K562 (cell line): ENCODE data around the gene DNAJC8. TPM values are rescaled to one million over a fixed set of nuclear protein-coding genes. Genes with fewer than 3 reads are reported as not detected.

ENCODE experiments used
- ARID2 ChIP-seq: fragments of 450-650 bp; IDR thresholded peaks from 2 replicates; pipeline ENCODE4 v1.6.1; 2017; ENCODE audit warnings: antibody characterized with exemption, mild to moderate bottlenecking
- ATF1 ChIP-seq, 2 experiments: fragments of 450-650 bp in 1 of 2; IDR thresholded peaks; 2 replicates each; pipeline ENCODE4 v1.6.1; 2016; ENCODE audit warnings: missing compliant biosample characterization in 1 of 2, missing genetic modification characterization in 1 of 2
- CBFA2T2 ChIP-seq: fragments of 450-650 bp; conservative IDR thresholded peaks from 2 replicates; pipeline ENCODE4 v1.6.1; 2017; ENCODE audit warnings: mild to moderate bottlenecking
- CBX3 ChIP-seq, 2 experiments: IDR thresholded peaks; 1 replicate in 1 of 2; 2 replicates in 1 of 2; pipeline ENCODE4 v1.6.1; 2012; ENCODE audit warnings: inconsistent platforms in 2 of 2, low read length in 2 of 2, borderline replicate concordance in 1 of 2, control low read depth in 1 of 2
- CEBPG ChIP-seq, 3 experiments: fragments of 200-800 bp in 1 of 3; sonication (Bioruptor generic) in 1 of 3; sonication (generic) in 1 of 3; formaldehyde crosslinking in 1 of 3; IDR thresholded peaks in 2 of 3; conservative IDR thresholded peaks in 1 of 3; 2 replicates each; pipeline versions ENCODE4 v1.6.1 to v1.8.0; 2016 to 2022; ENCODE audit warnings: missing compliant biosample characterization in 2 of 3, missing genetic modification characterization in 2 of 3, mild to moderate bottlenecking in 1 of 3, missing genetic modification reagents in 1 of 3
- DIDO1 ChIP-seq: fragments of 450-650 bp; IDR thresholded peaks from 2 replicates; pipeline ENCODE4 v1.6.1; 2016; ENCODE audit warnings: low read depth, missing biosample characterization, missing genetic modification characterization
- ETV5 ChIP-seq: sonication (generic); formaldehyde crosslinking; IDR thresholded peaks from 2 replicates; pipeline ENCODE4 v1.4.0; 2020; ENCODE audit warnings: low read depth, mild to moderate bottlenecking, missing genetic modification reagents
- GTF2E2 ChIP-seq: fragments of 200-800 bp; sonication (Bioruptor generic); IDR thresholded peaks from 2 replicates; pipeline ENCODE4 v1.6.1; 2016; ENCODE audit warnings: missing genetic modification characterization, missing compliant biosample characterization
- HDAC1 ChIP-seq, 2 experiments: fragments of 450-650 bp; IDR thresholded peaks; 2 replicates each; pipeline ENCODE4 v1.6.1; 2016 to 2017; ENCODE audit warnings: inconsistent platforms in 1 of 2, mild to moderate bottlenecking in 1 of 2, moderate library complexity in 1 of 2
- KDM4B ChIP-seq, 2 experiments: fragments of 450-650 bp in 1 of 2; sonication (generic) in 1 of 2; IDR thresholded peaks; 2 replicates each; pipeline ENCODE4 v1.6.1; 2016 to 2017; ENCODE audit warnings: borderline replicate concordance in 2 of 2, antibody characterized with exemption in 1 of 2, low read depth in 1 of 2, mild to moderate bottlenecking in 1 of 2
- KDM5B ChIP-seq: fragments of 200-600 bp; sonication (generic); IDR thresholded peaks from 2 replicates; pipeline ENCODE4 v1.6.1; 2012; ENCODE audit warnings: low read depth, mild to moderate bottlenecking, moderate library complexity, low read length, control low read depth, inconsistent platforms; ENCODE audit not compliant: insufficient replicate concordance
- LARP7 ChIP-seq: fragments of 450-650 bp; IDR thresholded peaks from 2 replicates; pipeline ENCODE4 v1.6.1; 2016
- MXD1 ChIP-seq: fragments of 250-450 bp; sonication (Bioruptor Pico); IDR thresholded peaks from 2 replicates; pipeline ENCODE4 v1.8.0; 2021; ENCODE audit warnings: borderline replicate concordance, mild to moderate bottlenecking, moderate library complexity; ENCODE audit not compliant: poor library complexity, severe bottlenecking
- NR2C2 ChIP-seq, 2 experiments: fragments of 200-800 bp in 1 of 2; sonication (Bioruptor generic) in 1 of 2; sonication (generic) in 1 of 2; formaldehyde crosslinking in 1 of 2; IDR thresholded peaks; 2 replicates each; pipeline versions ENCODE4 v1.6.1 to v1.8.0; 2016 to 2022; ENCODE audit warnings: mild to moderate bottlenecking in 1 of 2, missing compliant biosample characterization in 1 of 2, missing genetic modification characterization in 1 of 2, missing genetic modification reagents in 1 of 2
- NRF1 ChIP-seq, 2 experiments: fragments of 450-650 bp; IDR thresholded peaks in 1 of 2; conservative IDR thresholded peaks in 1 of 2; 2 replicates each; pipeline ENCODE4 v1.6.1; 2014; ENCODE audit warnings: mild to moderate bottlenecking in 2 of 2
- PHF21A ChIP-seq: fragments of 450-650 bp; IDR thresholded peaks from 2 replicates; pipeline ENCODE4 v1.6.1; 2017; ENCODE audit warnings: low read depth, borderline replicate concordance
- PREB ChIP-seq: sonication (generic); formaldehyde crosslinking; IDR thresholded peaks from 2 replicates; pipeline ENCODE4 v1.8.1; 2023; ENCODE audit warnings: mild to moderate bottlenecking, missing genetic modification reagents
- SP1 ChIP-seq: sonication (generic); formaldehyde crosslinking; IDR thresholded peaks from 2 replicates; pipeline ENCODE4 v1.8.1; 2022; ENCODE audit warnings: mild to moderate bottlenecking, missing genetic modification reagents
- TAF9B ChIP-seq: fragments of 450-650 bp; IDR thresholded peaks from 2 replicates; pipeline ENCODE4 v1.6.1; 2018; ENCODE audit warnings: mild to moderate bottlenecking; ENCODE audit not compliant: partially characterized antibody
- polyA plus RNA-seq, 8 experiments: library from polyadenylated mRNA; depleted of rRNA in 4 of 8; stranded (reverse) in 5 of 8; unstranded in 3 of 8; fragments of >200 nt; fragmentation: Nextera tagmentation in 2 of 8; fragmentation: Illumina TruSeq in 1 of 8; extraction: Ambion mirVana in 2 of 8; extraction: Trizol in 1 of 8; gene quantifications; 2 replicates each; pipeline versions ENCODE4 v1.2.1 to v1.2.3, GENCODE V29; 2011 to 2014; ENCODE audit warnings: inconsistent platforms in 1 of 8, missing spikeins in 1 of 8
- total RNA-seq, 7 experiments: library from RNA; depleted of rRNA in 6 of 7; stranded (reverse); fragments of >200 nt in 6 of 7; fragmentation: Illumina TruSeq in 2 of 7; extraction: Trizol in 2 of 7; gene quantifications; 2 replicates each; pipeline versions ENCODE4 v1.2.1 to v1.2.3, GENCODE V29; 2011 to 2021; ENCODE audit warnings: low replicate concordance in 1 of 7
- TF ChIP-seq, protein P1 (sequence below): sonication (generic); formaldehyde crosslinking; IDR thresholded peaks from 2 replicates; pipeline ENCODE4 v1.8.0; 2022; ENCODE audit warnings: mild to moderate bottlenecking, missing genetic modification reagents

Gene DNAJC8
- total and polyA plus RNA-seq, 9 of the 15 experiments (the other 6 are each of a cell fraction or from before 2014, with no cell fraction given), result 143 to 508 (median 209) TPM

GRCh38 chr1:28232558-28233263 lies at the start of gene DNAJC8 (continued):
- peak in 1 of 2 experiments; percentile 79; a peak in 1 of 4 replicates for TF ChIP-seq KDM4B (IDR thresholded peaks at IDR 0.05; ENCODE audit: borderline replicate concordance in 2 of 2, low read depth in 1 of 2)
- TF ChIP-seq CBX3 (IDR thresholded peaks at IDR 0.05; ENCODE audit: borderline replicate concordance in 1 of 2, low read length in 2 of 2), result no peak
- peak; percentile 92 to 93 for TF ChIP-seq NRF1 (conservative IDR thresholded peaks at IDR 0.05 in 1 of 2, IDR thresholded peaks at IDR 0.05 in 1 of 2)
- TF ChIP-seq HDAC1 (IDR thresholded peaks at IDR 0.05), result peak in 1 of 2 experiments; percentile 89; a peak in 2 of 4 replicates
- TF ChIP-seq DIDO1 (tag), result peak; percentile 55; the same call in 1 of the 2 replicates
- no peak for TF ChIP-seq LARP7
- 0 out of 2 replicates have a peak, but pooled peaks have one; percentile 1 for TF ChIP-seq ARID2
- 0 out of 2 replicates have a peak, but pooled peaks have one; percentile 17 for TF ChIP-seq CEBPG (CRISPR knock-in tag; IDR thresholded peaks at IDR 0.05)
- no peak for TF ChIP-seq CEBPG (tag; conservative IDR thresholded peaks at IDR 0.05 in 1 of 2, IDR thresholded peaks at IDR 0.05 in 1 of 2)
- 0 out of 2 replicates have a peak, but pooled peaks have one; percentile 63 for TF ChIP-seq PREB
- peak; percentile 64 for TF ChIP-seq MXD1 (CRISPR knock-in tag)
- peak; percentile 97 for TF ChIP-seq CBFA2T2
- TF ChIP-seq SP1 (CRISPR knock-in tag), result peak; percentile 68
- TF ChIP-seq, protein P1, sequence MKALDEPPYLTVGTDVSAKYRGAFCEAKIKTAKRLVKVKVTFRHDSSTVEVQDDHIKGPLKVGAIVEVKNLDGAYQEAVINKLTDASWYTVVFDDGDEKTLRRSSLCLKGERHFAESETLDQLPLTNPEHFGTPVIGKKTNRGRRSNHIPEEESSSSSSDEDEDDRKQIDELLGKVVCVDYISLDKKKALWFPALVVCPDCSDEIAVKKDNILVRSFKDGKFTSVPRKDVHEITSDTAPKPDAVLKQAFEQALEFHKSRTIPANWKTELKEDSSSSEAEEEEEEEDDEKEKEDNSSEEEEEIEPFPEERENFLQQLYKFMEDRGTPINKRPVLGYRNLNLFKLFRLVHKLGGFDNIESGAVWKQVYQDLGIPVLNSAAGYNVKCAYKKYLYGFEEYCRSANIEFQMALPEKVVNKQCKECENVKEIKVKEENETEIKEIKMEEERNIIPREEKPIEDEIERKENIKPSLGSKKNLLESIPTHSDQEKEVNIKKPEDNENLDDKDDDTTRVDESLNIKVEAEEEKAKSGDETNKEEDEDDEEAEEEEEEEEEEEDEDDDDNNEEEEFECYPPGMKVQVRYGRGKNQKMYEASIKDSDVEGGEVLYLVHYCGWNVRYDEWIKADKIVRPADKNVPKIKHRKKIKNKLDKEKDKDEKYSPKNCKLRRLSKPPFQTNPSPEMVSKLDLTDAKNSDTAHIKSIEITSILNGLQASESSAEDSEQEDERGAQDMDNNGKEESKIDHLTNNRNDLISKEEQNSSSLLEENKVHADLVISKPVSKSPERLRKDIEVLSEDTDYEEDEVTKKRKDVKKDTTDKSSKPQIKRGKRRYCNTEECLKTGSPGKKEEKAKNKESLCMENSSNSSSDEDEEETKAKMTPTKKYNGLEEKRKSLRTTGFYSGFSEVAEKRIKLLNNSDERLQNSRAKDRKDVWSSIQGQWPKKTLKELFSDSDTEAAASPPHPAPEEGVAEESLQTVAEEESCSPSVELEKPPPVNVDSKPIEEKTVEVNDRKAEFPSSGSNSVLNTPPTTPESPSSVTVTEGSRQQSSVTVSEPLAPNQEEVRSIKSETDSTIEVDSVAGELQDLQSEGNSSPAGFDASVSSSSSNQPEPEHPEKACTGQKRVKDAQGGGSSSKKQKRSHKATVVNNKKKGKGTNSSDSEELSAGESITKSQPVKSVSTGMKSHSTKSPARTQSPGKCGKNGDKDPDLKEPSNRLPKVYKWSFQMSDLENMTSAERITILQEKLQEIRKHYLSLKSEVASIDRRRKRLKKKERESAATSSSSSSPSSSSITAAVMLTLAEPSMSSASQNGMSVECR (CRISPR knock-in tag), result peak; percentile 41; the same call in 1 of the 2 replicates
- TF ChIP-seq ATF1 (CRISPR knock-in tag; IDR thresholded peaks at IDR 0.05), result no peak
- TF ChIP-seq ATF1 (tag; IDR thresholded peaks at IDR 0.05), result peak; percentile 75
- TF ChIP-seq GTF2E2 (tag), result peak; percentile 73; the same call in 1 of the 2 replicates
- no peak for TF ChIP-seq PHF21A
- TF ChIP-seq ETV5 (CRISPR knock-in tag), result 0 out of 2 replicates have a peak, but pooled peaks have one; percentile 49
- 0 out of 2 replicates have a peak, but pooled peaks have one; percentile 31 for TF ChIP-seq NR2C2 (CRISPR knock-in tag; IDR thresholded peaks at IDR 0.05)
- TF ChIP-seq NR2C2 (tag; IDR thresholded peaks at IDR 0.05), result peak; percentile 66
- TF ChIP-seq TAF9B, result peak; percentile 94
- peak; percentile 87 for TF ChIP-seq KDM5B
